CD4-positive, alpha-beta memory T cell (primary cell): ENCODE results near the gene UBE2I. TPM values are rescaled to one million over a fixed set of nuclear protein-coding genes. Genes with fewer than 3 reads are reported as not detected.

Experiments
- CTCF ChIA-PET: fragments of 350-600 bp; sonication (Branson Sonifier 250); formaldehyde crosslinking; loops from one replicate; lab custom pipeline; 2021; ENCODE audit warnings: inconsistent platforms; ENCODE audit not compliant: partially characterized antibody; lab: Charles Lee
- POLR2A ChIA-PET: fragments of 350-600 bp; sonication (Branson Sonifier 250); formaldehyde crosslinking; loops from one replicate; lab custom pipeline; 2021; ENCODE audit not compliant: partially characterized antibody; lab: Charles Lee
- DNase-seq, 5 donors: peaks; one replicate each; pipeline versions ENCODE4 v3.0.0 to v3.0.0-alpha.2; 2020 to 2022; ENCODE audit warnings: mixed read lengths in 1 of 5
- H3K27ac ChIP-seq: one replicate; pipeline ENCODE4 v1.7.0; 2013; ENCODE audit warnings: low read depth, low read length
- H3K27me3 ChIP-seq: 2 replicates; pipeline ENCODE4 v1.7.0; 2013; ENCODE audit warnings: mild to moderate bottlenecking, low read length, moderate library complexity; ENCODE audit not compliant: insufficient read depth
- H3K36me3 ChIP-seq: 2 replicates; pipeline ENCODE4 v1.7.0; 2013; ENCODE audit warnings: mild to moderate bottlenecking, low read length, moderate library complexity; ENCODE audit not compliant: insufficient read depth
- H3K4me1 ChIP-seq: 2 replicates; pipeline ENCODE4 v1.7.0; 2013; ENCODE audit warnings: mild to moderate bottlenecking, low read length, moderate library complexity; ENCODE audit not compliant: insufficient read depth
- H3K4me3 ChIP-seq, 2 donors: one replicate each; pipeline ENCODE4 v1.7.0; 2013; ENCODE audit warnings: low read length in 2 of 2, mild to moderate bottlenecking in 1 of 2
- H3K9me3 ChIP-seq, 2 donors: one replicate each; pipeline ENCODE4 v1.7.0; 2013; ENCODE audit warnings: low read length in 2 of 2, control low read depth in 1 of 2; ENCODE audit not compliant: control insufficient read depth in 1 of 2
- H3K27ac Mint-ChIP-seq, 7 donors: one replicate each; pipeline ENCODE4 v1.8.0; 2020 to 2021; ENCODE audit warnings: mixed read lengths in 7 of 7, mild to moderate bottlenecking in 6 of 7, inconsistent platforms in 3 of 7, moderate library complexity in 3 of 7
- H3K27me3 Mint-ChIP-seq, 2 donors: one replicate each; pipeline ENCODE4 v1.8.0; 2020 to 2021; ENCODE audit warnings: mixed read lengths in 2 of 2
- H3K36me3 Mint-ChIP-seq, 2 donors: one replicate each; pipeline ENCODE4 v1.8.0; 2020 to 2021; ENCODE audit warnings: mixed read lengths in 2 of 2, inconsistent platforms in 1 of 2, mild to moderate bottlenecking in 1 of 2
- H3K4me1 Mint-ChIP-seq, 4 donors: one replicate each; pipeline ENCODE4 v1.8.0; 2020 to 2021; ENCODE audit warnings: mixed read lengths in 4 of 4, mild to moderate bottlenecking in 1 of 4
- H3K4me3 Mint-ChIP-seq, 8 donors: one replicate each; pipeline ENCODE4 v1.8.0; 2020 to 2021; ENCODE audit warnings: mixed read lengths in 8 of 8, mild to moderate bottlenecking in 7 of 8, moderate library complexity in 6 of 8, inconsistent platforms in 3 of 8
- H3K9me3 Mint-ChIP-seq, 8 donors: one replicate each; pipeline ENCODE4 v1.8.0; 2020 to 2021; ENCODE audit warnings: mixed read lengths in 8 of 8, mild to moderate bottlenecking in 5 of 8, inconsistent platforms in 3 of 8, moderate library complexity in 1 of 8
- intact Hi-C: fragments of 100-400 bp; cut with micrococcal nuclease; formaldehyde crosslinking; loops from one replicate; pipeline ENCODE4 v1.15.1; 2023
- polyA plus RNA-seq, 2 donors: library from polyadenylated mRNA; unstranded; fragments of 300-500 nt; fragmentation: Illumina TruSeq; gene quantifications; one replicate each; pipeline ENCODE4 v1.2.3, GENCODE V29; 2021
- total RNA-seq, 2 experiments: library from RNA; stranded (reverse); gene quantifications; one replicate each; pipeline ENCODE4 v1.2.3, GENCODE V29; 2021

Gene UBE2I
- 100 to 1,000 TPM; 170 to 177 TPM for total RNA-seq
- polyA plus RNA-seq, result 100 to 1,000 TPM; 100 to 106 TPM

DNA sequence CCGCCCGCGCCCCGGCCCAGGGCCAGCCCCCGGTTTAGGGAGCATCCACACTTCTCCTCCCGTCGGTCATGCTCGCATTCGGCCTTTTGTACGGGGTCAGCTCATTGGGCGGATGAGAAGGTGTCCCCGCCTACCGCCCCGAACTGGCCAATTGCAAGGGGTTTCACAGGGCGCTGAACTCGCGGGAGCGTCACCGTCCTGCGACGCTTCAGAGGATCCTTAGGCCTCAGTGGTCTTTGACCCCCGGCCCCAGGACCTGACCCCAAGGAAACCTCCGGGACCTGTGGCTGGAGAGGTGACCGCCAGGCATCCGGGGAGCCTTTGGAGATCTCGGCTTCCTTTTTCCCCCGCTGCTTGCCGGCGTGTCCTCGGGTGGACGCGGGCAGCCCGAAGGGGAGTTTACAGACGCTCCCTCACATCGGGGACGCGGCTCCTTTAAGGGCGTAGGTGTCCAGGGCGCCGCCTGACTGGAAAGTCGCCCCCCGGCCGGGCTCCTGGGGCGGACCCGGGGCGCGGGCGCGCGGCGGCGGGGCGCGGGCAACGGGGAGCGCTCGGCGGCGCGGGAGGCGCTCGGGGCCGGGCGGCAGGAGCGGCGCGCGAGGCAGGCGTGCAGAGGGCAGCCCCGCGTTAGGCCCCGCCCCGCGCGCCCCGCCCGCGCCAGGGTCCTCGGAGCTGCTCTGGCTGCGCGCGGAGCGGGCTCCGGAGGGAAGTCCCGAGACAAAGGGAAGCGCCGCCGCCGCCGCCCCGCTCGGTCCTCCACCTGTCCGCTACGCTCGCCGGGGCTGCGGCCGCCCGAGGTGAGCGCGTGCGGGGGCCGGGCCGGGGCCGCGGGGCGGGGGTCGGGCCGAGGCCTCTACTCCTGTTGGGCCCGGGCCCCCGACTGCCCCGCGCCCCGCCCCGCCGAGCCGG, at the start of gene UBE2I:
Gene UBE2I, plus strand, starts transcription at position 660 of the 909 bp plus-strand sequence. CDS start 4,395 bp downstream, outside the sequence.
- intact Hi-C loops, result loop anchor here (1.0 to 10.0 kb wide), 6 partner anchors 34 to 634 kb away; partner anchors contain the start of genes CRAMP1, GNPTG, IFT140 and MSRB1
- Histone ChIP-seq H3K27me3 (no peaks in the 10 kb centered on the region), H3K27ac (peak within 1 kb of the TSS; percentile 100), H3K4me3 (peak within 1 kb of the TSS; percentile 85 to 97), H3K4me1 (peaks cover 39% of the 10 kb centered on the region), H3K36me3 (peaks cover 13% of the 10 kb centered on the region), H3K9me3 (no peaks in the 10 kb centered on the region)
- DNase-seq, result peak; percentile 96 to 100 (median 98)
- POLR2A ChIA-PET, result interaction anchor here (0.6 to 1.8 kb wide), 20 partner anchors 9 to 1211 kb away, joined by 3 to 22 read pairs (median 4); partner anchors contain the start of genes AMDHD2, GNPTG, MAPK8IP3 and MSRB1
- Mint-ChIP-seq H3K9me3 (no peaks in the 10 kb centered on the region), H3K27ac (peak within 1 kb of the TSS; percentile 99 to 100 (median 99)), H3K4me1 (peaks cover 16 to 47% (median 35%) of the 10 kb centered on the region in 4 donors), H3K36me3 (peaks cover 9 to 24% of the 10 kb centered on the region in 2 donors), H3K4me3 (peak within 1 kb of the TSS; percentile 89 to 100 (median 98)), H3K27me3 (no peaks in the 10 kb centered on the region)
- CTCF ChIA-PET, result no interaction called here

DNA sequence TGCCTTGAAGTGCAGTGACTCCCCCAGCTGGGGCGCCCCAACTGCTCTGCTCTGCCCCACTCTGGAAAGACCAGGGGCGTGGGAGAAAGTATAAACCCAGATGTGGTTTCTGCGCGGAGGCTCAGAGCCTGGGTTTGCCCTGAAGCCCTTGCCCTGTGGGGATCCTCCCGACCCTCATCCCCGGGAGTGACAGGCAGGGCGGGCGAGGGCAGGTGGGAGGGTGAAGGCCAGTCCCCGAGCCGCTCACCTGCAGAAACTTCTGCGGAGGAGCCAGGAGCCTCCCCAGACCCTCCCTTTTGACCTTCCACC, 49.7 kb upstream of the UBE2I start:
- peaks cover 4 to 11% (median 9%) of the 10 kb centered on the region in 4 donors for H3K4me1 Mint-ChIP-seq

DNA sequence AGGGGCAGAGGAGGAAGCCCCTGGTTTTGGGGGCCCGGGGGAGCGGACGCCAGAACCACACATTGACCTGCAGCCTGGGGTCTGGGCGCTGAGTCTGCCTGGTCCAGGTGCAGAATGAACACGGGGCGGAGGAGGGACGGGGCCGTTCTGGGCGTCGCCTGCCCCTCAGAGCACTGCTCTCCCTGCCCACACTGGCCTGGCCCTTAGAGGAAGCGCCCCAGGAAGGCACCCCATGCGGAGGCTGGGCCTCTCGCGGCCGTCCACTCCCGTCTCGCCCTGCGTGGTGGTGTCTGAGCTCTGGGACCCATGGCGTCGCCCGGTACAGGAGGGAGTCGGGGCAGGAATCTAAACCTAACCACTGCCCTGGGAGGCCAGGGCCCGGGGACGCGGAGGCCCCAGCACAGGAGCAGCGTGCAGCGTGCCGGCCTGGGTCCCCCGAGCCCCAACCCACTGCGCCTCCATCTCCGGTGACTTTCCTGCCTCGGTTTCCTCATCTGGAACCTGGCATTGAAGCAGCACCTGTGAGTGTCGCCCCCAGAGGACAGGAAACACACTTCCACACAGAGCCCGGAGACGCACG, 49.2 kb upstream of the UBE2I start:
- Mint-ChIP-seq H3K4me1 (peaks cover 4 to 11% (median 9%) of the 10 kb centered on the region in 4 donors), H3K27me3 (peaks cover 17% of the 10 kb centered on the region in 2 donors), H3K9me3 (no peaks in the 10 kb centered on the region), H3K4me3 (no peak overlapping the region), H3K36me3 (no peaks in the 10 kb centered on the region), H3K27ac (peak overlapping the region in 1 of 7 donors; percentile 27)
- Histone ChIP-seq H3K4me3 (no peak overlapping the region), H3K9me3 (no peaks in the 10 kb centered on the region), H3K36me3 (no peaks in the 10 kb centered on the region), H3K4me1 (peaks cover 10% of the 10 kb centered on the region), H3K27me3 (no peaks in the 10 kb centered on the region), H3K27ac (no peak overlapping the region)
- ChIA-PET CTCF (no interaction called here), POLR2A (no interaction called here)
- intact Hi-C loops, result no loop called here
- DNase-seq, result no peak

More for the DNA sequence above, 49.7 kb upstream of the UBE2I start:
- Histone ChIP-seq H3K27me3 (no peaks in the 10 kb centered on the region), H3K36me3 (no peaks in the 10 kb centered on the region), H3K4me3 (no peak overlapping the region), H3K9me3 (no peaks in the 10 kb centered on the region), H3K4me1 (peaks cover 10% of the 10 kb centered on the region), H3K27ac (no peak overlapping the region)
- Mint-ChIP-seq H3K27me3 (peaks cover 17% of the 10 kb centered on the region in 2 donors), H3K27ac (no peak overlapping the region), H3K4me3 (no peak overlapping the region), H3K9me3 (no peaks in the 10 kb centered on the region), H3K36me3 (no peaks in the 10 kb centered on the region)
- ChIA-PET CTCF (no interaction called here), POLR2A (no interaction called here)
- intact Hi-C loops, result no loop called here
- no peak for DNase-seq

DNA sequence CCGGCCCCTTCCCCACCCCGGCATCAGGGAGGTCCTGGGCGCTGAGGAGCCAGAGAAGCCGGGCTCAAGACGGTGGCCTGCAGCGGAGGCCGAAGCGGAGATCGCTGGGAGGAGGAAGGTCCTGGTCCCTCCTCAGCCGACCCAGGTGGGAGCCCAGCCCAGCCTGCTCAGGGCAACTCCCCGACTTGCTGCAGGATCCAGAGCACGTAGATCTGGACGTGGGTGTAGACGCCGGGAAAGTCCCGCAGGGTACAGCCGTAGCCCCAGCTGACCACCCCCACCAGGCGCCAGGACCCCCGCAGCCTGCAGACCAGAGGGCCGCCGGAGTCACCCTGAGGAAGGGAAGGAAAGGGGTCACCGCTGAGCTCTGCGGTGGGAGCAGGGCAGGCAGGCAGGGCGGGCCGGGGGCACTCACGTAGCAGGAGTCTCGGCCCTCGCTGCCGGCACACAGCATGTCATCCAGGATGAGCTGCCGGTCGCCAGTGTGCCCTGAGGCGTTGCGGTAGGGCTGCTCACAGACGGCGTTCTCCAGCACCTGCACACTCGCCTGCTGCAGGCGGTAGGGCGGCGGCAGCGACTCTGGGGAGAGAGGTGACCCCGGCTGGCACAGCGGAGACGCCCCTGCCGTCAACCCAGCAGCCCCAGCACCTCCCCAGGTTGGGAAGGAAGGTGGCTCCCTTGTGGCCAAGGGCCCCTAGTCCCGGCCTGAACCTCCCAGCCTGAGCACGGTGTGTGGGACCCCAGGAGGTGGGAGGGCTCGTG, 48.1 kb upstream of the UBE2I start:
- CTCF ChIA-PET, result interaction anchor here (1.0 kb wide), 1 partner anchor 14 kb away, joined by 3 read pairs; no protein-coding TSS in a partner anchor
- peaks cover 4 to 11% (median 9%) of the 10 kb centered on the region in 4 donors for H3K4me1 Mint-ChIP-seq
- Histone ChIP-seq H3K27me3 (no peaks in the 10 kb centered on the region), H3K4me3 (no peak overlapping the region), H3K27ac (no peak overlapping the region), H3K9me3 (no peaks in the 10 kb centered on the region), H3K4me1 (peaks cover 10% of the 10 kb centered on the region), H3K36me3 (no peaks in the 10 kb centered on the region)
- peaks cover 17% of the 10 kb centered on the region in 2 donors for H3K27me3 Mint-ChIP-seq
- intact Hi-C loops, result no loop called here
- H3K4me3 Mint-ChIP-seq, result no peak overlapping the region
- H3K27ac Mint-ChIP-seq, result no peak overlapping the region
- no peaks in the 10 kb centered on the region for H3K9me3 Mint-ChIP-seq
- POLR2A ChIA-PET, result no interaction called here
- H3K36me3 Mint-ChIP-seq, result no peaks in the 10 kb centered on the region
- DNase-seq, result no peak

DNA sequence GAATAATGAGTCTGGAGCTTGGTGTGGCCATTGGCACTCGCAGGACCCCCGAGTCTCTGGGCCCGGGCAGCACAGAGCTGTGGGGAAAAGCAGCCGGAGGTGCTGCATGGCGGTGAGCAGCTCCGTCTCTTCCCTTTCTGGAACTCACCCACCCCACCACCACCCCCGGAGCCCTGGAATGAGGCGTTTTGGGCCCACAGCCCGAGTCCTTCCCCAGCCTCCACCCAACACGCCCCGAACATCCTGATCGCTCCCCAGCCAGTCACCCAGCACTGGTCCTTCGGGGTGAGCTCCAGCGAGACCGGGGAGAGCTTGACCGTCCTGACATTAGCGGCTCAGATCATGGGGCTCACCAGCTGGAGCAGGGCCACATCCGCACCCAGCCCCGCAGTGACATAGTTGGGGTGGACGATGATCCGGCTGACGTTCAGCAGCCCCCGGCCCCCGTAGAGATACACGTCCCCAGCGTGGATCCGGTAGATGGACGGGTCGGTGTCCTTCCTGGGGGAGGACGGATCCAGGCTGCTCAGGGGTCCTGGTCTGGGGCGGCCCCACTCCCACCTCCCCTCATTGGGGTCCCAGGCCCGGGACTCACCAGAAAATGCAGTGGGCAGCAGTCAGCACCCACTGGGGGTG, 47.1 kb upstream of the UBE2I start:
- Mint-ChIP-seq H3K27me3 (peaks cover 14 to 17% of the 10 kb centered on the region in 2 donors), H3K36me3 (no peaks in the 10 kb centered on the region), H3K4me1 (peaks cover 4 to 11% (median 9%) of the 10 kb centered on the region in 4 donors), H3K9me3 (no peaks in the 10 kb centered on the region), H3K4me3 (no peak overlapping the region), H3K27ac (no peak overlapping the region)
- H3K36me3 ChIP-seq, result no peaks in the 10 kb centered on the region
- ChIA-PET CTCF (interaction anchor here (1.0 kb wide), 1 partner anchor 15 kb away, joined by 3 read pairs; no protein-coding TSS in a partner anchor), POLR2A (no interaction called here)
- no peak overlapping the region for H3K4me3 ChIP-seq
- H3K27ac ChIP-seq, result no peak overlapping the region
- peaks cover 10% of the 10 kb centered on the region for H3K4me1 ChIP-seq
- no peak for DNase-seq
- no peaks in the 10 kb centered on the region for H3K27me3 ChIP-seq
- no peaks in the 10 kb centered on the region for H3K9me3 ChIP-seq
- intact Hi-C loops, result no loop called here

DNA sequence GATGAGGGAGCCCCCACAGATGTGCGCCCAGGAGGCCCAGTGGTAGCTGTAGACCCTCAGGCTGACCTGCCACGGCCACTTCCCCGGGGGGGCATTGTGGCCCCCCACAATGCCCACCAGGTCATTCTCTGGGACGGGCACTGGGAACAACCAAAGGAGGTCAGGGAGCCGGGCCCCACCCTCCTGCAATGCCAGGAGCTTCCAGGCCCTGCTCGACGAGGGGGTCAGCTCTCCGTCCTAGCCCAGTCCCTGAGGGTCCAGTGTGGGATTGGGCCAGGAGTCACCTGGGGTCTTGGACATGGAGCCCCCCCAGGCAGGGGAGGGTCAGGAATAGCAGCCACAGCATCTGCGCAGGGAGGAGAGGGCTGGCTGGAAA, 46.6 kb upstream of the UBE2I start:
- CTCF ChIA-PET, result no interaction called here
- no peak overlapping the region for H3K27ac ChIP-seq
- intact Hi-C loops, result no loop called here
- H3K4me1 ChIP-seq, result peaks cover 10% of the 10 kb centered on the region
- H3K27ac Mint-ChIP-seq, result no peak overlapping the region
- no peaks in the 10 kb centered on the region for H3K36me3 Mint-ChIP-seq
- H3K9me3 Mint-ChIP-seq, result no peaks in the 10 kb centered on the region
- H3K4me3 Mint-ChIP-seq, result no peak overlapping the region
- H3K4me1 Mint-ChIP-seq, result peaks cover 4 to 11% (median 9%) of the 10 kb centered on the region in 4 donors
- H3K9me3 ChIP-seq, result no peaks in the 10 kb centered on the region
- DNase-seq, result no peak
- no peaks in the 10 kb centered on the region for H3K27me3 ChIP-seq
- no peak overlapping the region for H3K4me3 ChIP-seq
- no peaks in the 10 kb centered on the region for H3K36me3 ChIP-seq
- H3K27me3 Mint-ChIP-seq, result peaks cover 14 to 17% of the 10 kb centered on the region in 2 donors
- POLR2A ChIA-PET, result no interaction called here
